ENCODE results near the gene AZU1. TPM values are rescaled to one million over a fixed set of nuclear protein-coding genes. Genes with fewer than 3 reads are reported as not detected.

AZU1 gene
- total RNA-seq (0.18 TPM), polyA plus RNA-seq (ENCODE audit: insufficient read depth in 1 of 8, insufficient read length in 8 of 8, low replicate concordance in 1 of 8) (1 to 10 TPM; 1.2 to 6.5 (median 2.3) TPM)
- long read RNA-seq, donor 1, result 0 reads
- long read RNA-seq, donor 2, result 0 reads
- long read RNA-seq, donor 3, partial matches to known transcripts, result 0 of 2 reads
- long read RNA-seq, donor 3, other reads (novel, unspliced or antisense), result 0 of 2 reads
- long read RNA-seq, donor 4, partial matches to known transcripts, result 0 of 1 reads
- long read RNA-seq, donor 4, other reads (novel, unspliced or antisense), result 0 of 1 reads
- long read RNA-seq, donor 5, partial matches to known transcripts, result 0 of 2 reads
- long read RNA-seq, donor 5, other reads (novel, unspliced or antisense), result 0 of 2 reads
- long read RNA-seq, donor 6, partial matches to known transcripts, result 0 of 1 reads
- long read RNA-seq, donor 6, other reads (novel, unspliced or antisense), result 0 of 1 reads
- long read RNA-seq, donor 7, partial matches to known transcripts, result 0 of 1 reads
- long read RNA-seq, donor 7, other reads (novel, unspliced or antisense), result 0 of 1 reads
- long read RNA-seq, donor 8, result 0 reads
- long read RNA-seq, donor 9, partial matches to known transcripts, result 0 of 1 reads
- long read RNA-seq, donor 9, other reads (novel, unspliced or antisense), result 0 of 1 reads
- long read RNA-seq, donor 10, result 0 reads
- long read RNA-seq, donor 11, result 0 reads

GRCh38 chr19:827710-828321, at the start of gene AZU1:
AZU1 (plus strand) TSS chr19:827837; CDS start chr19:827847, 10 bp downstream.
- 62% methylated on average over 24 of the region's 33 CpGs for WGBS (ENCODE audit: insufficient coverage)
- DNase-seq, result no peak
- Histone ChIP-seq H3K36me3 (ENCODE audit: control insufficient read depth, insufficient read depth, low read length) (no peaks in the 10 kb centered on the region), H3K27ac (ENCODE audit: low read length) (no peak within 1 kb of the TSS), H3K4me1 (ENCODE audit: control insufficient read depth, insufficient read depth, low read length) (no peaks in the 10 kb centered on the region), H3K27me3 (ENCODE audit: control insufficient read depth, insufficient read depth, low read length) (peaks cover 41% of the 10 kb centered on the region), H3K4me3 (ENCODE audit: low read length) (no peak within 1 kb of the TSS), H3K9me3 (replicated peaks; ENCODE audit: control insufficient read depth, low read depth, low read length) (no peaks in the 10 kb centered on the region)

- H3K27me3 ChIP-seq (ENCODE audit: control insufficient read depth, insufficient read depth, low read length), result peaks cover 13% of the 10 kb centered on the region
- no peak overlapping the region for H3K4me3 ChIP-seq (ENCODE audit: low read length)
- DNase-seq, result peak; percentile 70
- WGBS (ENCODE audit: insufficient coverage), result 34% methylated on average over 36 of the region's 36 CpGs
- H3K4me1 ChIP-seq (ENCODE audit: control insufficient read depth, insufficient read depth, low read length), result peaks cover 18% of the 10 kb centered on the region
- no peaks in the 10 kb centered on the region for H3K9me3 ChIP-seq (replicated peaks; ENCODE audit: control insufficient read depth, low read depth, low read length)
- H3K27ac ChIP-seq (ENCODE audit: low read length), result peak overlapping the region; percentile 29
- H3K36me3 ChIP-seq (ENCODE audit: control insufficient read depth, insufficient read depth, low read length), result no peaks in the 10 kb centered on the region
Measured at GRCh38 chr19:778910-779653, 48.6 kb upstream of the AZU1 start.

DNA sequence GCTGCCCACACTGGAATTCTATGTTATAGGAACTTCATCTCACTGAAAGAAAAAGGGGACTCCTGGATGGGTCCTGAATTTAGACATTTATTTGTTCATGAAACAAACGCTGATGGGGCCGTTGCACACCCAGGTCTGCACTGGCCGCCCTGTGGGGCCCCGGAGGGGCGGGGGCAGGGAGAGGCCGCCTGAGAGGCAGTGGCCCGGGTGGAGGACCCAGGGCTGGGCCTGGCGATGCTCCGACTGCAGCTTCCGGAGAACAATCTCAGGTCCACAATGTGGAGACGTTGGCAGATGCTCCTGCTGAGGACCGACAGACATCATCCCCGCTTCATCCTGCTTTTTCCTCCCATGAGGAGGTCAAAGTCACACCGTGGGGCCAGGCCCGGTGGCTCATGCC, 46.7 kb upstream of the AZU1 start:
- Histone ChIP-seq H3K4me1 (ENCODE audit: control insufficient read depth, insufficient read depth, low read length) (peaks cover 18% of the 10 kb centered on the region), H3K4me3 (ENCODE audit: low read length) (no peak overlapping the region), H3K27me3 (ENCODE audit: control insufficient read depth, insufficient read depth, low read length) (peaks cover 13% of the 10 kb centered on the region), H3K27ac (ENCODE audit: low read length) (no peak overlapping the region), H3K9me3 (replicated peaks; ENCODE audit: control insufficient read depth, low read depth, low read length) (no peaks in the 10 kb centered on the region), H3K36me3 (ENCODE audit: control insufficient read depth, insufficient read depth, low read length) (no peaks in the 10 kb centered on the region)
- 70% methylated on average over 15 of the region's 15 CpGs for WGBS (ENCODE audit: insufficient coverage)
- DNase-seq, result no peak

DNA sequence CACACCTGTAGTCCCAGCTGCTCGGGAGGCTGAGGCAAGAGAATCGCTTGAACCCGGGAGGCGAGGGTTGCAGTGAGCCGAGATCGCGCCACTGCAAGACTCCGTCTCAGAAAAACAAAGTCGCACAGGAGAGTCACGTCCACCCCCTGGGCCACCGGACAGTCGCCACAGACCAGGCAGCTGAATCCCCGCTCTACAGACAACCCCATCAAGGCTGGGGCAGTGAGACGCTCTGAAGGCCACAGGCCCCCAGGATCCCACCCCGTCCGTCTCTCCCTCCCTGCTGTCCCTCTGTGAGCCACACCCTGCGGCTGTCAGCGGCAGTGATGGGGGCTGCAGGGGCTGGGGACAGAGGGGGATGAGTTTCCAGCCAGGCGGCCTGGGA, 45.8 kb upstream of the AZU1 start:
- WGBS (ENCODE audit: insufficient coverage), result 95% methylated on average over 9 of the region's 19 CpGs
- no peak overlapping the region for H3K4me3 ChIP-seq (ENCODE audit: low read length)

GRCh38 chr19:782185-782877, 45.3 kb upstream of the AZU1 start:
- no peak for DNase-seq
- WGBS (ENCODE audit: insufficient coverage), result 23% methylated on average over 17 of the region's 29 CpGs

More for the DNA sequence above, 45.8 kb upstream of the AZU1 start:
- peaks cover 13% of the 10 kb centered on the region for H3K27me3 ChIP-seq (ENCODE audit: control insufficient read depth, insufficient read depth, low read length)
- no peaks in the 10 kb centered on the region for H3K9me3 ChIP-seq (replicated peaks; ENCODE audit: control insufficient read depth, low read depth, low read length)
- peaks cover 18% of the 10 kb centered on the region for H3K4me1 ChIP-seq (ENCODE audit: control insufficient read depth, insufficient read depth, low read length)
- H3K27ac ChIP-seq (ENCODE audit: low read length), result peak overlapping the region; percentile 29
- no peaks in the 10 kb centered on the region for H3K36me3 ChIP-seq (ENCODE audit: control insufficient read depth, insufficient read depth, low read length)
- DNase-seq, result no peak

GRCh38 chr19:782878-783668, 44.6 kb upstream of the AZU1 start:
- no peak for DNase-seq
- no peak overlapping the region for H3K4me3 ChIP-seq (ENCODE audit: low read length)
- 62% methylated on average over 22 of the region's 30 CpGs for WGBS (ENCODE audit: insufficient coverage)
- peak overlapping the region; percentile 82 for H3K27ac ChIP-seq (ENCODE audit: low read length)
- peaks cover 13% of the 10 kb centered on the region for H3K27me3 ChIP-seq (ENCODE audit: control insufficient read depth, insufficient read depth, low read length)
- H3K9me3 ChIP-seq (replicated peaks; ENCODE audit: control insufficient read depth, low read depth, low read length), result no peaks in the 10 kb centered on the region
- H3K36me3 ChIP-seq (ENCODE audit: control insufficient read depth, insufficient read depth, low read length), result no peaks in the 10 kb centered on the region
- peaks cover 21% of the 10 kb centered on the region for H3K4me1 ChIP-seq (ENCODE audit: control insufficient read depth, insufficient read depth, low read length)

More at GRCh38 chr19:782185-782877, 45.3 kb upstream of the AZU1 start:
- peaks cover 18% of the 10 kb centered on the region for H3K4me1 ChIP-seq (ENCODE audit: control insufficient read depth, insufficient read depth, low read length)
- H3K36me3 ChIP-seq (ENCODE audit: control insufficient read depth, insufficient read depth, low read length), result no peaks in the 10 kb centered on the region
- H3K27me3 ChIP-seq (ENCODE audit: control insufficient read depth, insufficient read depth, low read length), result peaks cover 13% of the 10 kb centered on the region
- no peak overlapping the region for H3K4me3 ChIP-seq (ENCODE audit: low read length)
- peak overlapping the region; percentile 82 for H3K27ac ChIP-seq (ENCODE audit: low read length)
- H3K9me3 ChIP-seq (replicated peaks; ENCODE audit: control insufficient read depth, low read depth, low read length), result no peaks in the 10 kb centered on the region

DNA sequence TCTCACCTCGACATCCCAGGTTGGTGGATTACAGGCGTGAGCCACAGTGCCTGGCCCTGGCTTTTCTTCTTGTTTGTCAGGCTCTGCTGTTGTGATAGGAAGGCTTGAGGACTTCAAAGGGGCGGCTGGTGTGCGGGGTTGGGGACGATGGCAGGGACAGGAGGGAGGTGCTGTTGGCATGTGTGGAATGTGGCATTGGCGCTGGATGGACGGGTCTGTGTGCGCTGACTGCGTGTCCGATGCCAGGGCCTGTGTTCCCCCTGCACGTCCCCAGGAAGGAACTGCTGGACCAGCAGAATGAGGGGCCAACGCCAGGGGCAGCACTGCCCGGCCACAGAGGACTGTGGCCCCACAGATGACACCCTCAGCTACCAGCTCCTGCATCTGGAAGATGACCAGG, 43.1 kb upstream of the AZU1 start:
- Histone ChIP-seq H3K27ac (ENCODE audit: low read length) (no peak overlapping the region), H3K4me3 (ENCODE audit: low read length) (no peak overlapping the region), H3K4me1 (ENCODE audit: control insufficient read depth, insufficient read depth, low read length) (peaks cover 33% of the 10 kb centered on the region), H3K36me3 (ENCODE audit: control insufficient read depth, insufficient read depth, low read length) (no peaks in the 10 kb centered on the region), H3K27me3 (ENCODE audit: control insufficient read depth, insufficient read depth, low read length) (peaks cover 6% of the 10 kb centered on the region), H3K9me3 (replicated peaks; ENCODE audit: control insufficient read depth, low read depth, low read length) (no peaks in the 10 kb centered on the region)
- 89% methylated on average over 10 of the region's 13 CpGs for WGBS (ENCODE audit: insufficient coverage)
- DNase-seq, result no peak

DNA sequence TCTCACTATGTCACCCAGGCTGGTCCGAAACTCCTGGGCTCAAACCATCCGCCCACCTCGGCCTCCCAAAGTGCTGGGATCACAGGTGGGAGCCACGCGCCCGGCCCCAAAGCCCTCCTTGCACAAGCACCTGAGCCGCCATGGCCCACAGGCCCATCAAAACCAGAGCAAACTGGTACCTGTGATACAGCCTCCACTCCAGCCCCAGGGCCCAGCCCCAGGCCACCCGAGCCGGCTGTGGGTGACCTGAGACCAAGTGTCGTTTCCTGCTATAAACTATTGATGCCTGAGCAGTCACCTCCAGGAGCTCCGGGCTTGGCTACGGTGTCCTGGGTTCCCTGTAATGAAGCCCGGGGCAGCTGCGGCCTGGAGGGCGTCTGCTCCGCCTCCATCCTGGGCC, 40.1 kb upstream of the AZU1 start:
- no peak overlapping the region for H3K4me3 ChIP-seq (ENCODE audit: low read length)
- no peak for DNase-seq
- peak overlapping the region; percentile 29 for H3K27ac ChIP-seq (ENCODE audit: low read length)
- H3K4me1 ChIP-seq (ENCODE audit: control insufficient read depth, insufficient read depth, low read length), result peaks cover 34% of the 10 kb centered on the region
- no peaks in the 10 kb centered on the region for H3K9me3 ChIP-seq (replicated peaks; ENCODE audit: control insufficient read depth, low read depth, low read length)
- WGBS (ENCODE audit: insufficient coverage), result 81% methylated on average over 13 of the region's 16 CpGs
- H3K27me3 ChIP-seq (ENCODE audit: control insufficient read depth, insufficient read depth, low read length), result peaks cover 1% of the 10 kb centered on the region
- no peaks in the 10 kb centered on the region for H3K36me3 ChIP-seq (ENCODE audit: control insufficient read depth, insufficient read depth, low read length)

GRCh38 chr19:788686-788982, 39.0 kb upstream of the AZU1 start:
- no peak for DNase-seq
- Histone ChIP-seq H3K4me1 (ENCODE audit: control insufficient read depth, insufficient read depth, low read length) (peaks cover 31% of the 10 kb centered on the region), H3K36me3 (ENCODE audit: control insufficient read depth, insufficient read depth, low read length) (no peaks in the 10 kb centered on the region), H3K4me3 (ENCODE audit: low read length) (no peak overlapping the region), H3K27ac (ENCODE audit: low read length) (peak overlapping the region; percentile 63), H3K27me3 (ENCODE audit: control insufficient read depth, insufficient read depth, low read length) (no peaks in the 10 kb centered on the region), H3K9me3 (replicated peaks; ENCODE audit: control insufficient read depth, low read depth, low read length) (no peaks in the 10 kb centered on the region)
- WGBS (ENCODE audit: insufficient coverage), result 19% methylated on average over 11 of the region's 11 CpGs
